ENCODE data around the gene RNASE13. TPM values are rescaled to one million over a fixed set of nuclear protein-coding genes. Genes with fewer than 3 reads are reported as not detected.
A peak's percentile ranks its signal among the peaks of the same experiment; 100 is the strongest.
"Not testable (repeated sequence)": the region's sequence is repeated elsewhere in the genome, so short reads cannot be mapped to it uniquely, and the experiment has no call there.

The RNASE13 gene
- total RNA-seq, 1 donor from 2014 or later: not detected

DNA sequence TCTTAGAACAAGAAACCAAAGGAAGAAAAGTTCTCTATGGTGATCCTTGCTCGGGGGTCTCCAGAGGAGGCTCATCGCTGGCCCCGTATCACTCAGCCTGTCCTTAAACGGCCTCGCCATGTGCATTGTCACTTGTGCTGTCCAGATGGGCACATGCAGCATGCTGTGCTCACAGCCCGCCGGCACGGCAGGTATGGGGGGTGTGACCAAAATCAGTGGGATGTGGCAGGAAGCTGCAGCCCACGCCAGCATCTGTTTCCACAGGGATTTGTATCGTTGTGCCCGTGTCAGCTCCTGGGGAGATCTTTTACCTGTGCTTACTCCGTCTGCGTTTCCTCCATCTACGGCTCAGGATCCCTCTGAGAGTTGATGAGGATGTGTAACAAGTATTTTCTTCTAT lies 38.1 kb downstream of the RNASE13 start:
- Mint-ChIP-seq H3K36me3 (peaks cover 25% of the 10 kb centered on the region), H3K4me3 (no peak overlapping the region), H3K9me3 (no peaks in the 10 kb centered on the region), H3K27ac (no peak overlapping the region), H3K4me1 (ENCODE audit: unreplicated experiment) (peaks cover 17% of the 10 kb centered on the region), H3K27me3 (no peaks in the 10 kb centered on the region)
- DNase-seq (ENCODE audit: extremely low spot score, unreplicated experiment): no peak
- TF ChIP-seq, protein P1, sequence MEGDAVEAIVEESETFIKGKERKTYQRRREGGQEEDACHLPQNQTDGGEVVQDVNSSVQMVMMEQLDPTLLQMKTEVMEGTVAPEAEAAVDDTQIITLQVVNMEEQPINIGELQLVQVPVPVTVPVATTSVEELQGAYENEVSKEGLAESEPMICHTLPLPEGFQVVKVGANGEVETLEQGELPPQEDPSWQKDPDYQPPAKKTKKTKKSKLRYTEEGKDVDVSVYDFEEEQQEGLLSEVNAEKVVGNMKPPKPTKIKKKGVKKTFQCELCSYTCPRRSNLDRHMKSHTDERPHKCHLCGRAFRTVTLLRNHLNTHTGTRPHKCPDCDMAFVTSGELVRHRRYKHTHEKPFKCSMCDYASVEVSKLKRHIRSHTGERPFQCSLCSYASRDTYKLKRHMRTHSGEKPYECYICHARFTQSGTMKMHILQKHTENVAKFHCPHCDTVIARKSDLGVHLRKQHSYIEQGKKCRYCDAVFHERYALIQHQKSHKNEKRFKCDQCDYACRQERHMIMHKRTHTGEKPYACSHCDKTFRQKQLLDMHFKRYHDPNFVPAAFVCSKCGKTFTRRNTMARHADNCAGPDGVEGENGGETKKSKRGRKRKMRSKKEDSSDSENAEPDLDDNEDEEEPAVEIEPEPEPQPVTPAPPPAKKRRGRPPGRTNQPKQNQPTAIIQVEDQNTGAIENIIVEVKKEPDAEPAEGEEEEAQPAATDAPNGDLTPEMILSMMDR (conservative IDR thresholded peaks at IDR 0.05): no peak

DNA sequence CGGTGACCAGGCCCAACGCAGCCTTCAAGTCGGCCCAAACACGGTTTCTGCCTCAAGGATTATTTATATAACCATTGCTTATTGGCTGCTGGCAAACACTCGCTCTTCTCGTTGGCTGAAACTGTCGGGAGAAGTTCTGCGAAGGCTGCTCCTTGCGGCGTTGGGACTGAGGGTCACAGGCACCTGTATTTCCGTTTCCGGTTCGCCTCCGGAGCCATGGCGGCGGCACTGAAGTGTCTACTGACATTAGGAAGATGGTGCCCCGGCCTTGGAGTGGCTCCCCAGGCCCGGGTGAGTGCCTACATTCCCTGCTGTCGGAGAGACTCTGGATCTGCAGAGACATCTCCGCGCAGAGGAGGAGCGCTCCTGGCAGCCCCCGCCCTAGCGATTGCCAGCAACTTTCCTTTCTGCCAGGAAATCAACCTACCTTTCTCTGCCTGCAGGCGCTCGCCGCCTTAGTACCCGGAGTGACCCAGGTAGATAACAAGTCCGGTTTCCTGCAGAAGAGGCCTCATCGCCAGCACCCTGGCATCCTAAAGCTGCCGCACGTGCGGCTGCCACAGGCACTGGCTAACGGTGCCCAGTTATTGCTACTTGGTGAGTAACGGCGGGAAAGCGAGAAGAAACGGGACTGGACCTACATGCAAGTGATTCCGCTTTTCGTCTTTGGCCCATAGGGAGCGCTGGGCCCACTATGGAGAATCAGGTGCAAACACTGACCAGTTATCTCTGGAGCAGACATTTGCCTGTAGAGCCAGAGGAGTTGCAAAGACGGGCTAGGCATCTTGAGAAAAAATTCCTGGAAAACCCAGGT lies 44.6 kb downstream of the RNASE13 start, which contains the start of gene METTL17:
Gene METTL17 (plus strand): TSS at position 194 of the 814 bp plus-strand sequence. CDS start 23 bp downstream, at position 217.
- Mint-ChIP-seq H3K27me3 (peaks cover 9% of the 10 kb centered on the region), H3K36me3 (peaks cover 23% of the 10 kb centered on the region), H3K4me3 (peak within 1 kb of the TSS; percentile 91), H3K27ac (peak within 1 kb of the TSS; percentile 95), H3K4me1 (ENCODE audit: unreplicated experiment) (peaks cover 12% of the 10 kb centered on the region), H3K9me3 (no peaks in the 10 kb centered on the region)
- TF ChIP-seq, protein P1 (conservative IDR thresholded peaks at IDR 0.05): peak; percentile 65
- peak; percentile 89 for DNase-seq (ENCODE audit: extremely low spot score, unreplicated experiment)

DNA sequence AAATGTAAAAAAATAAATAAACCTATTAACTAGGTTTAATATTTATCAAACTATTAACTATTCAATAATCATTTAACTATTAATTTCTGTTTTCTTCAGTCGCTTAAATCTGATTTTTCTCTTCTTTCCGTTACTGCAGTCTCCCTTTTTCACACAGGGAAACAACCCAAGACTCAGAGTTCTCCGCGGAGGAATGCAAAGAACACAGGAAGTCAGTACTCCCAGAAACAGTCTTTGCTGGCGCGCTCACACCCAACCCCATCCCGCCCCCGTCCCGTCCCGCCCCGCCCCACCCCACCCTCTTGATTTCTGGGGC lies 45.2 kb downstream of the RNASE13 start:
- DNase-seq (ENCODE audit: extremely low spot score, unreplicated experiment): no peak
- peaks cover 12% of the 10 kb centered on the region for H3K4me1 Mint-ChIP-seq (ENCODE audit: unreplicated experiment)
- H3K9me3 Mint-ChIP-seq: no peaks in the 10 kb centered on the region
- peak overlapping the region; percentile 91 for H3K4me3 Mint-ChIP-seq
- H3K36me3 Mint-ChIP-seq: peaks cover 17% of the 10 kb centered on the region
- peak overlapping the region; percentile 95 for H3K27ac Mint-ChIP-seq
- TF ChIP-seq, protein P1 (conservative IDR thresholded peaks at IDR 0.05): no peak
- peaks cover 11% of the 10 kb centered on the region for H3K27me3 Mint-ChIP-seq

DNA sequence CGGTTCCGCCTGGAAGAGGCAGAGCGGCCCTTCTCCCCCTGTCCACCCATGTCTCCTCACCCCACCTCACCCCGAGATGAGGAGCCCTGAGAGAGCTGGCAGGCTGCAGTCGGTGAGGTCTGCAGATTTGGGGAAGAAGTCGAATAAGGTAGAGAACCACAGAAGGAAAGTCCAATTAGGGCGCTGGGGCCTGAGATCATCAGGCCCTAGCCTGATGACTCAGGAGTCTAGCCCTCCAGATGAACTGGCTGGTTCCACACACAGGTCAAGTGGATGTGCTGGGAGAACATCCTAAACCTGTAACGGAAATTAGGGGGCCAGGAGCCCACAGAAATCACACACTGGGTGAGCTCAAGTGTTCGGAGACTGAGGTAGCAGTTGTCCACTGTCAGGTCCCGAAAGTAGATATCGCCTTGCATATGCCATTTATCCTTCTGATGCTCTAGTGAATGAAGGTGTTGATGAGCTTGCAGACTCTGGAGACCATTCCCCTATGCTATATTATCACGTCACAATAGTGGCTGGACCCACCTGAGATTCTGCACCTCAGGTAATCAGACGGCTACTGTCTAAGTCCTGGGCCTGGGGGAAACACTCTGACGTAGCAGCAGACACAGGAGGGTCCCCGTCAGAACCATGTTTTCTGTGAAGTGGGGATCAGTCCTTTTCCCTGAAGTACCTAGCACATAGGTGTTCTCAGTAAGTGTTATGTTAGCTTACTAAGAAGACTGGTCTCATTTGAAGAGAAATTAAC lies 45.7 kb downstream of the RNASE13 start:
- TF ChIP-seq, protein P1 (conservative IDR thresholded peaks at IDR 0.05): no peak
- no peak for DNase-seq (ENCODE audit: extremely low spot score, unreplicated experiment)
- H3K4me1 Mint-ChIP-seq (ENCODE audit: unreplicated experiment): peaks cover 12% of the 10 kb centered on the region
- H3K36me3 Mint-ChIP-seq: peaks cover 14% of the 10 kb centered on the region
- H3K27ac Mint-ChIP-seq: peak overlapping the region; percentile 95
- H3K4me3 Mint-ChIP-seq: peak overlapping the region; percentile 65
- peaks cover 15% of the 10 kb centered on the region for H3K27me3 Mint-ChIP-seq
- H3K9me3 Mint-ChIP-seq: no peaks in the 10 kb centered on the region

DNA sequence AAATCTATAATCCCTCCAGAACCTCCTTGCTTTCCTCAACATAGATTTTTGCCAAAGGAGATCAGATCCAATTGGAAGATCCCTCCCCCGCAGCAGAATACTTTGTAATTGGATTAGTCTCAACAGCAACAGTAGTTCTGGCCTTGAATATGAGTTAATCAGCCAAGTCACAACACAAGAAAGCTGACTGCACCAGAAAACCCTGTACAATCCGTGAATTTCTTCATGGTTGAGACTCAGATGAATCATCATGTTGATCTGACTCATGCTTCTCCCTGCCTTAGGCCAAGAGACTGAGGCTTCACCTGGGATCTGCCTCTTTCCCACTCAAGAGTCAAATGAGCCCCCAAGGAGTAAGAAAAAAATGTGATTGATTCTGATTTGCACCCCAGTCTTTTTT lies 47.8 kb downstream of the RNASE13 start:
- H3K4me3 Mint-ChIP-seq: peak overlapping the region; percentile 23
- H3K9me3 Mint-ChIP-seq: no peaks in the 10 kb centered on the region
- DNase-seq (ENCODE audit: extremely low spot score, unreplicated experiment): no peak
- H3K27ac Mint-ChIP-seq: peak overlapping the region; percentile 67
- peaks cover 5% of the 10 kb centered on the region for H3K36me3 Mint-ChIP-seq
- TF ChIP-seq, protein P1 (conservative IDR thresholded peaks at IDR 0.05): no peak
- peaks cover 18% of the 10 kb centered on the region for H3K27me3 Mint-ChIP-seq
- H3K4me1 Mint-ChIP-seq (ENCODE audit: unreplicated experiment): peaks cover 12% of the 10 kb centered on the region

DNA sequence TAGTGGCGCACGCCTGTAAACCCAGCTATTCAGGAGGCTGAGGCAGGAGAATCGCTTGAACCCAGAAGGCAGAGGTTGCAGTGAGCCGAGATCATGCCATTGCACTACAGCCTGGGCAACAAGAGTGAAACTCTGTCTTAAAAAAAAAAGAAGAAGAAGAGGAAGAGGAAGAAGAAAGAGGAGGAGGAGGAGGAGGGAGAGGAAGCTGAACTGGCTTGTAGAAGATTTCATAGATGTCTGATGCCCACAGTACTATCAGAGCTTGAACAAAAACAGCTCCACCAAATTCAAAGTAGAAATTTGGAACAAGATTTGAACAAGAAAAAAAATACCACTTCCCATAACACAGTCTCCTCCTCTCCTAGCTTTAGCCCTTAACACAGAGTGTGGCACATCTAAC lies 49.0 kb downstream of the RNASE13 start:
- not testable (repeated sequence) for H3K4me3 Mint-ChIP-seq; H3K9me3 Mint-ChIP-seq; H3K27ac Mint-ChIP-seq; H3K36me3 Mint-ChIP-seq; DNase-seq (ENCODE audit: extremely low spot score, unreplicated experiment); H3K4me1 Mint-ChIP-seq (ENCODE audit: unreplicated experiment)
- H3K27me3 Mint-ChIP-seq: peaks cover 18% of the 10 kb centered on the region

Data from type B pancreatic cell (in vitro differentiated cells).